ENCODE data around the gene DNASE2B.

Gene DNASE2B

GRCh38 chr1:84402501-84402900 lies 4.2 kb downstream of the DNASE2B start:
- Histone ChIP-seq H3K4me1 (ENCODE audit: insufficient read depth, low read length) (no peaks in the 10 kb centered on the region), H3K27me3 (ENCODE audit: control insufficient read depth in 1 of 2, insufficient read depth in 2 of 2, low read length in 2 of 2) (no peaks in the 10 kb centered on the region), H3K9me3 (ENCODE audit: low read length) (no peaks in the 10 kb centered on the region), H3K4me3 (ENCODE audit: low read depth in 1 of 2, low read length in 2 of 2) (no peak overlapping the region), H3K27ac (ENCODE audit: low read depth, low read length) (no peak overlapping the region), H3K36me3 (ENCODE audit: insufficient read depth, low read length) (no peaks in the 10 kb centered on the region), H3K9ac (ENCODE audit: low read length) (no peak overlapping the region)

- Histone ChIP-seq H3K36me3 (ENCODE audit: insufficient read depth, low read length) (no peaks in the 10 kb centered on the region), H3K9me3 (ENCODE audit: low read length) (no peaks in the 10 kb centered on the region), H3K27ac (ENCODE audit: low read depth, low read length) (no peak overlapping the region), H3K27me3 (ENCODE audit: control insufficient read depth in 1 of 2, insufficient read depth in 2 of 2, low read length in 2 of 2) (no peaks in the 10 kb centered on the region), H3K4me1 (ENCODE audit: insufficient read depth, low read length) (no peaks in the 10 kb centered on the region), H3K4me3 (ENCODE audit: low read depth in 1 of 2, low read length in 2 of 2) (no peak overlapping the region), H3K9ac (ENCODE audit: low read length) (no peak overlapping the region)
Observed at GRCh38 chr1:84403347-84403746, 5.1 kb downstream of the DNASE2B start.

GRCh38 chr1:84406346-84406861 lies 8.1 kb downstream of the DNASE2B start:
- no peak overlapping the region for H3K27ac ChIP-seq (ENCODE audit: low read depth, low read length)
- no peaks in the 10 kb centered on the region for H3K4me1 ChIP-seq (ENCODE audit: insufficient read depth, low read length)
- no peaks in the 10 kb centered on the region for H3K36me3 ChIP-seq (ENCODE audit: insufficient read depth, low read length)
- H3K4me3 ChIP-seq (ENCODE audit: low read depth in 1 of 2, low read length in 2 of 2): no peak overlapping the region
- H3K9me3 ChIP-seq (ENCODE audit: low read length): no peaks in the 10 kb centered on the region
- no peaks in the 10 kb centered on the region for H3K27me3 ChIP-seq (ENCODE audit: control insufficient read depth in 1 of 2, insufficient read depth in 2 of 2, low read length in 2 of 2)
- no peak overlapping the region for H3K9ac ChIP-seq (ENCODE audit: low read length)

GRCh38 chr1:84407524-84407923 lies 9.2 kb downstream of the DNASE2B start:
- no peaks in the 10 kb centered on the region for H3K36me3 ChIP-seq (ENCODE audit: insufficient read depth, low read length)

GRCh38 chr1:84407958-84408422 lies 9.7 kb downstream of the DNASE2B start:
- Histone ChIP-seq H3K9me3 (ENCODE audit: low read length) (no peaks in the 10 kb centered on the region), H3K4me1 (ENCODE audit: insufficient read depth, low read length) (no peaks in the 10 kb centered on the region), H3K9ac (ENCODE audit: low read length) (no peak overlapping the region), H3K27ac (ENCODE audit: low read depth, low read length) (no peak overlapping the region), H3K36me3 (ENCODE audit: insufficient read depth, low read length) (no peaks in the 10 kb centered on the region), H3K27me3 (ENCODE audit: control insufficient read depth in 1 of 2, insufficient read depth in 2 of 2, low read length in 2 of 2) (no peaks in the 10 kb centered on the region), H3K4me3 (ENCODE audit: low read depth in 1 of 2, low read length in 2 of 2) (no peak overlapping the region)

More at GRCh38 chr1:84407524-84407923, 9.2 kb downstream of the DNASE2B start:
- H3K4me3 ChIP-seq (ENCODE audit: low read depth in 1 of 2, low read length in 2 of 2): no peak overlapping the region
- H3K27ac ChIP-seq (ENCODE audit: low read depth, low read length): no peak overlapping the region
- no peaks in the 10 kb centered on the region for H3K4me1 ChIP-seq (ENCODE audit: insufficient read depth, low read length)
- H3K9ac ChIP-seq (ENCODE audit: low read length): no peak overlapping the region
- no peaks in the 10 kb centered on the region for H3K27me3 ChIP-seq (ENCODE audit: control insufficient read depth in 1 of 2, insufficient read depth in 2 of 2, low read length in 2 of 2)
- no peaks in the 10 kb centered on the region for H3K9me3 ChIP-seq (ENCODE audit: low read length)

- Histone ChIP-seq H3K9me3 (ENCODE audit: low read length) (no peaks in the 10 kb centered on the region), H3K27me3 (ENCODE audit: control insufficient read depth in 1 of 2, insufficient read depth in 2 of 2, low read length in 2 of 2) (no peaks in the 10 kb centered on the region), H3K36me3 (ENCODE audit: insufficient read depth, low read length) (no peaks in the 10 kb centered on the region), H3K4me3 (ENCODE audit: low read depth in 1 of 2, low read length in 2 of 2) (no peak overlapping the region), H3K4me1 (ENCODE audit: insufficient read depth, low read length) (no peaks in the 10 kb centered on the region), H3K9ac (ENCODE audit: low read length) (no peak overlapping the region), H3K27ac (ENCODE audit: low read depth, low read length) (no peak overlapping the region)
Observed at GRCh38 chr1:84409888-84410287, 11.6 kb downstream of the DNASE2B start.

GRCh38 chr1:84410328-84411095 lies 12.2 kb downstream of the DNASE2B start:
- Histone ChIP-seq H3K27ac (ENCODE audit: low read depth, low read length) (no peak overlapping the region), H3K4me3 (ENCODE audit: low read depth in 1 of 2, low read length in 2 of 2) (no peak overlapping the region), H3K9ac (ENCODE audit: low read length) (no peak overlapping the region), H3K4me1 (ENCODE audit: insufficient read depth, low read length) (no peaks in the 10 kb centered on the region), H3K9me3 (ENCODE audit: low read length) (no peaks in the 10 kb centered on the region), H3K27me3 (ENCODE audit: control insufficient read depth in 1 of 2, insufficient read depth in 2 of 2, low read length in 2 of 2) (no peaks in the 10 kb centered on the region), H3K36me3 (ENCODE audit: insufficient read depth, low read length) (no peaks in the 10 kb centered on the region)

GRCh38 chr1:84412316-84412942 lies 14.1 kb downstream of the DNASE2B start:
- H3K4me1 ChIP-seq (ENCODE audit: insufficient read depth, low read length): no peaks in the 10 kb centered on the region
- H3K9me3 ChIP-seq (ENCODE audit: low read length): no peaks in the 10 kb centered on the region
- H3K9ac ChIP-seq (ENCODE audit: low read length): no peak overlapping the region
- H3K27me3 ChIP-seq (ENCODE audit: control insufficient read depth in 1 of 2, insufficient read depth in 2 of 2, low read length in 2 of 2): no peaks in the 10 kb centered on the region
- no peak overlapping the region for H3K4me3 ChIP-seq (ENCODE audit: low read depth in 1 of 2, low read length in 2 of 2)
- H3K36me3 ChIP-seq (ENCODE audit: insufficient read depth, low read length): no peaks in the 10 kb centered on the region
- H3K27ac ChIP-seq (ENCODE audit: low read depth, low read length): no peak overlapping the region

GRCh38 chr1:84415396-84415795 lies 17.1 kb downstream of the DNASE2B start:
- H3K4me3 ChIP-seq (ENCODE audit: low read depth in 1 of 2, low read length in 2 of 2): no peak overlapping the region

GRCh38 chr1:84422909-84423308 lies 24.6 kb downstream of the DNASE2B start:
- Histone ChIP-seq H3K27me3 (ENCODE audit: control insufficient read depth in 1 of 2, insufficient read depth in 2 of 2, low read length in 2 of 2) (no peaks in the 10 kb centered on the region), H3K9me3 (ENCODE audit: low read length) (no peaks in the 10 kb centered on the region), H3K4me1 (ENCODE audit: insufficient read depth, low read length) (no peaks in the 10 kb centered on the region)

More at GRCh38 chr1:84415396-84415795, 17.1 kb downstream of the DNASE2B start:
- Histone ChIP-seq H3K36me3 (ENCODE audit: insufficient read depth, low read length) (no peaks in the 10 kb centered on the region), H3K27ac (ENCODE audit: low read depth, low read length) (no peak overlapping the region), H3K9me3 (ENCODE audit: low read length) (no peaks in the 10 kb centered on the region), H3K4me1 (ENCODE audit: insufficient read depth, low read length) (no peaks in the 10 kb centered on the region), H3K9ac (ENCODE audit: low read length) (no peak overlapping the region), H3K27me3 (ENCODE audit: control insufficient read depth in 1 of 2, insufficient read depth in 2 of 2, low read length in 2 of 2) (no peaks in the 10 kb centered on the region)

GRCh38 chr1:84424513-84425149 lies 26.3 kb downstream of the DNASE2B start:
- Histone ChIP-seq H3K36me3 (ENCODE audit: insufficient read depth, low read length) (no peaks in the 10 kb centered on the region), H3K4me3 (ENCODE audit: low read depth in 1 of 2, low read length in 2 of 2) (no peak overlapping the region), H3K27ac (ENCODE audit: low read depth, low read length) (no peak overlapping the region), H3K9ac (ENCODE audit: low read length) (no peak overlapping the region), H3K27me3 (ENCODE audit: control insufficient read depth in 1 of 2, insufficient read depth in 2 of 2, low read length in 2 of 2) (no peaks in the 10 kb centered on the region), H3K4me1 (ENCODE audit: insufficient read depth, low read length) (no peaks in the 10 kb centered on the region), H3K9me3 (ENCODE audit: low read length) (no peaks in the 10 kb centered on the region)

More at GRCh38 chr1:84422909-84423308, 24.6 kb downstream of the DNASE2B start:
- Histone ChIP-seq H3K4me3 (ENCODE audit: low read depth in 1 of 2, low read length in 2 of 2) (no peak overlapping the region), H3K27ac (ENCODE audit: low read depth, low read length) (no peak overlapping the region), H3K36me3 (ENCODE audit: insufficient read depth, low read length) (no peaks in the 10 kb centered on the region), H3K9ac (ENCODE audit: low read length) (no peak overlapping the region)

All from muscle layer of colon (tissue), 2 donors.